CD4-positive, alpha-beta T cell (primary cell): ENCODE measurements around the gene SLF2. TPM values are rescaled to one million over a fixed set of nuclear protein-coding genes. Genes with fewer than 3 reads are reported as not detected.

Source experiments
- ATAC-seq: fragments of 200-7000 bp; cut with Tn5 transposase; one replicate; pipeline ENCODE4 v1.10.0; 2022; ENCODE audit warnings: mild to moderate bottlenecking; ENCODE audit not compliant: poor library complexity
- CTCF ChIA-PET: fragments of 350-600 bp; sonication (Branson Sonifier 250); formaldehyde crosslinking; loops from one replicate; lab custom pipeline; 2021; ENCODE audit warnings: antibody characterized with exemption, inconsistent platforms; lab: Charles Lee
- POLR2A ChIA-PET: fragments of 350-600 bp; sonication (Branson Sonifier 250); formaldehyde crosslinking; loops from one replicate; lab custom pipeline; 2021; ENCODE audit warnings: antibody characterized with exemption, inconsistent platforms; lab: Charles Lee
- DNase-seq, 14 experiments: peaks; one replicate each; pipeline ENCODE4 v3.0.0-alpha.2; 2013 to 2020; ENCODE audit warnings: mixed read lengths in 2 of 14
- H3K27ac ChIP-seq, 2 donors: one replicate each; pipeline versions ENCODE4 v1.5.1 to v1.7.0; 2013; ENCODE audit warnings: low read length in 2 of 2, low read depth in 1 of 2, mild to moderate bottlenecking in 1 of 2
- H3K27me3 ChIP-seq, 2 experiments: 1 replicate in 1 of 2; 2 replicates in 1 of 2; pipeline versions ENCODE4 v1.6.1 to v1.7.0; 2013; ENCODE audit warnings: low read length in 2 of 2, control low read depth in 1 of 2, mild to moderate bottlenecking in 1 of 2, moderate library complexity in 1 of 2; ENCODE audit not compliant: insufficient read depth in 2 of 2, control insufficient read depth in 1 of 2
- H3K36me3 ChIP-seq: one replicate; pipeline ENCODE4 v1.6.1; 2013; ENCODE audit warnings: low read length, control low read depth; ENCODE audit not compliant: insufficient read depth
- H3K4me1 ChIP-seq: one replicate; pipeline ENCODE4 v1.6.1; 2013; ENCODE audit warnings: low read length, control low read depth; ENCODE audit not compliant: insufficient read depth
- H3K4me3 ChIP-seq: one replicate; pipeline ENCODE4 v1.5.1; 2013; ENCODE audit warnings: mild to moderate bottlenecking, low read length, moderate library complexity
- H3K9me3 ChIP-seq, 2 experiments: 1 replicate in 1 of 2; 2 replicates in 1 of 2; pipeline versions ENCODE4 v1.6.1 to v1.7.0; 2013; ENCODE audit warnings: low read length in 2 of 2, mild to moderate bottlenecking in 2 of 2, control low read depth in 1 of 2, moderate library complexity in 1 of 2; ENCODE audit not compliant: control insufficient read depth in 1 of 2, insufficient read depth in 1 of 2
- H3K27ac Mint-ChIP-seq: one replicate; pipeline ENCODE4 v1.8.0; 2020; ENCODE audit warnings: mixed read lengths
- H3K27me3 Mint-ChIP-seq: one replicate; pipeline ENCODE4 v1.8.0; 2021; ENCODE audit warnings: mixed read lengths
- H3K36me3 Mint-ChIP-seq: one replicate; pipeline ENCODE4 v1.8.0; 2021; ENCODE audit warnings: low read depth, mixed read lengths
- H3K4me1 Mint-ChIP-seq: one replicate; pipeline ENCODE4 v1.8.0; 2021; ENCODE audit warnings: low read depth, mixed read lengths
- H3K4me3 Mint-ChIP-seq: one replicate; pipeline ENCODE4 v1.8.0; 2020; ENCODE audit warnings: mild to moderate bottlenecking, mixed read lengths
- H3K9me3 Mint-ChIP-seq: one replicate; pipeline ENCODE4 v1.8.0; 2020; ENCODE audit warnings: mixed read lengths
- CTCF ChIP-seq: fragments of 200-600 bp; IDR thresholded peaks from one replicate; pipeline ENCODE4 v1.8.0; 2022; ENCODE audit warnings: antibody characterized with exemption, mild to moderate bottlenecking
- intact Hi-C, 2 experiments: fragments of 100-400 bp; cut with DNase I in 1 of 2; cut with micrococcal nuclease in 1 of 2; formaldehyde crosslinking; loops; one replicate each; pipeline versions ENCODE4 v1.15.1 to v1.9.0; 2023 to 2025; cut with DNase I, micrococcal nuclease
- total RNA-seq, 174 experiments: library from RNA in 2 of 174; stranded (reverse) in 2 of 174; gene quantifications; one replicate each; pipeline ENCODE4 v1.2.3 and lab custom pipeline; 2021 to 2026

Gene SLF2
- total RNA-seq, 2 experiments from 2014 or later, result 11.1 TPM

- ATAC-seq, result no peak
- CTCF ChIA-PET, result no interaction called here
- Mint-ChIP-seq H3K9me3 (no peaks in the 10 kb centered on the region), H3K4me3 (no peak overlapping the region), H3K27ac (no peak overlapping the region), H3K27me3 (peaks cover 11% of the 10 kb centered on the region), H3K36me3 (no peaks in the 10 kb centered on the region), H3K4me1 (no peaks in the 10 kb centered on the region)
- Histone ChIP-seq H3K27me3 (peaks cover 0 to 2% of the 10 kb centered on the region in 2 experiments), H3K9me3 (no peaks in the 10 kb centered on the region), H3K4me1 (no peaks in the 10 kb centered on the region), H3K4me3 (no peak overlapping the region), H3K36me3 (no peaks in the 10 kb centered on the region), H3K27ac (no peak overlapping the region)
- TF ChIP-seq CTCF, result no peak
- intact Hi-C loops, result loop anchor here in 1 of 2 experiments (5.0 kb wide), 2 partner anchors 205 to 315 kb away; no protein-coding TSS in a partner anchor
- POLR2A ChIA-PET, result no interaction called here
- no peak for DNase-seq
These were observed 35.3 kb upstream of the SLF2 start for GRCh38 chr10:100877461-100877850.

- H3K9me3 Mint-ChIP-seq, result no peaks in the 10 kb centered on the region
- Histone ChIP-seq H3K27ac (no peak overlapping the region), H3K4me1 (no peaks in the 10 kb centered on the region), H3K4me3 (no peak overlapping the region), H3K9me3 (no peaks in the 10 kb centered on the region), H3K27me3 (peaks cover 0 to 2% of the 10 kb centered on the region in 2 experiments), H3K36me3 (no peaks in the 10 kb centered on the region)
- H3K4me3 Mint-ChIP-seq, result no peak overlapping the region
- ChIA-PET CTCF (interaction anchor here (1.4 kb wide), 1 partner anchor 316 kb away, joined by 5 read pairs; no protein-coding TSS in a partner anchor), POLR2A (interaction anchor here (0.7 kb wide), 1 partner anchor 11 kb away, joined by 3 read pairs; no protein-coding TSS in a partner anchor)
- H3K27ac Mint-ChIP-seq, result no peak overlapping the region
- H3K27me3 Mint-ChIP-seq, result peaks cover 11% of the 10 kb centered on the region
- DNase-seq, result peak in 5 of 14 experiments; percentile 4 to 45 (median 29)
- TF ChIP-seq CTCF, result no peak
- ATAC-seq, result peak; percentile 73
- intact Hi-C loops, result loop anchor here in 1 of 2 experiments (5.0 kb wide), 2 partner anchors 206 to 316 kb away; no protein-coding TSS in a partner anchor
- H3K36me3 Mint-ChIP-seq, result no peaks in the 10 kb centered on the region
- H3K4me1 Mint-ChIP-seq, result no peaks in the 10 kb centered on the region
These were observed 34.4 kb upstream of the SLF2 start for GRCh38 chr10:100878291-100878910.

DNA sequence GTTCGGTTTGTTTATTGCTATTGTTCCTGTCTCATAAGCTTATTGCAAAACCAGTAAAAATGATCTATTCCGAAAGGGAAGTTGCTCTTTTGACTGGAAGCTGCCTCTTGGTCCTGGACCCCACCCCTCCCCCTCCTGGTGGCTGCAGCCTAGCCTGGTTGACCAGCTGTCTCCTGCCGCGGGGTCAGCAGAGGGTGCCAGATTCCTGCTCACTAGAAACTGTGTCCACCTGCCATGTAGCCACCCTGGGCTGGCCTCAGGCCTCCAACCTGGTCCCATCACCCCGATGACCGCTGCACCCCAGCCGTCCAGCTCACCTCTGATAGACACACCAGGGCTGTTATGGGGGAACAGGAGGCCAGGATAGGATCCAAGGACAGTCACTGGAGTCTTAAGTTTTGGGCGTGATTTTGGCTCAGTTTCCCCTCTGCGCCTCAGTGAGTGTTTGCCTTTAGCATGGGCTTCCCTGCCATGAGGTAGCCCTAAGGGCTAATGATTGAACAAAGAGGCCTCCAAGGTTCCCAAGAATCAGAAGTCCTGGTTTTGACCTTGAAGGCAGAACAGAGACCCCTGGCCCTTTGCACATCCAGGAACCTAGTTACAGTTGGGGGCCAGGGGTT, 32.9 kb upstream of the SLF2 start:
- Mint-ChIP-seq H3K27ac (no peak overlapping the region), H3K36me3 (no peaks in the 10 kb centered on the region), H3K4me1 (no peaks in the 10 kb centered on the region), H3K4me3 (no peak overlapping the region), H3K27me3 (peaks cover 11% of the 10 kb centered on the region), H3K9me3 (no peaks in the 10 kb centered on the region)
- no peaks in the 10 kb centered on the region for H3K4me1 ChIP-seq
- intact Hi-C loops, result loop anchor here in 1 of 2 experiments (5.0 kb wide), 2 partner anchors 208 to 318 kb away; no protein-coding TSS in a partner anchor
- no peak for ATAC-seq
- DNase-seq, result no peak
- ChIA-PET POLR2A (no interaction called here), CTCF (no interaction called here)
- H3K27ac ChIP-seq, result no peak overlapping the region
- no peak for TF ChIP-seq CTCF
- H3K4me3 ChIP-seq, result no peak overlapping the region
- no peaks in the 10 kb centered on the region for H3K9me3 ChIP-seq
- H3K36me3 ChIP-seq, result no peaks in the 10 kb centered on the region
- H3K27me3 ChIP-seq, result no peaks in the 10 kb centered on the region
